Parathyroid adenoma (tissue), 2 donors: Measurements from ENCODE around the gene OR6C76.
"Not testable (repeated sequence)": the region's sequence is repeated elsewhere in the genome, so short reads cannot be mapped to it uniquely, and the experiment has no call there.

ENCODE experiments used
- H2AFZ ChIP-seq: fragments of 300-600 bp; sonication (generic); one replicate; pipeline ENCODE4 v1.7.0; 2017; ENCODE audit warnings: antibody characterized with exemption, mild to moderate bottlenecking
- H3K27ac ChIP-seq: fragments of 300-600 bp; sonication (generic); one replicate; pipeline ENCODE4 v1.7.0; 2017
- H3K27me3 ChIP-seq: fragments of 300-600 bp; sonication (generic); one replicate; pipeline ENCODE4 v1.7.0; 2017; ENCODE audit warnings: low read length; ENCODE audit not compliant: control insufficient read depth, insufficient read depth
- H3K36me3 ChIP-seq: fragments of 300-600 bp; sonication (generic); one replicate; pipeline ENCODE4 v1.7.0; 2017; ENCODE audit warnings: low read length; ENCODE audit not compliant: control insufficient read depth, insufficient read depth
- H3K4me1 ChIP-seq: fragments of 300-600 bp; sonication (generic); one replicate; pipeline ENCODE4 v1.7.0; 2017; ENCODE audit warnings: control low read depth
- H3K4me2 ChIP-seq: fragments of 300-600 bp; sonication (generic); one replicate; pipeline ENCODE4 v1.7.0; 2017; ENCODE audit warnings: low read length
- H3K4me3 ChIP-seq: fragments of 300-600 bp; sonication (generic); one replicate; pipeline ENCODE4 v1.7.0; 2017; ENCODE audit warnings: low read depth, low read length
- H3K79me2 ChIP-seq: fragments of 300-600 bp; sonication (generic); one replicate; pipeline ENCODE4 v1.7.0; 2017; ENCODE audit warnings: control low read depth
- H3K9ac ChIP-seq: fragments of 300-600 bp; sonication (generic); one replicate; pipeline ENCODE4 v1.7.0; 2017; ENCODE audit warnings: mild to moderate bottlenecking
- H3K9me3 ChIP-seq: fragments of 300-600 bp; sonication (generic); one replicate; pipeline ENCODE4 v1.7.0; 2017; ENCODE audit warnings: low read length; ENCODE audit not compliant: control insufficient read depth
- TF ChIP-seq, protein P1 (sequence below): fragments of 300-600 bp; sonication (generic); IDR thresholded peaks from one replicate; pipeline ENCODE4 v1.7.0; 2017; ENCODE audit warnings: antibody characterized with exemption, mild to moderate bottlenecking
- donor health status: primary hyperparathyroidism.

Gene OR6C76

DNA sequence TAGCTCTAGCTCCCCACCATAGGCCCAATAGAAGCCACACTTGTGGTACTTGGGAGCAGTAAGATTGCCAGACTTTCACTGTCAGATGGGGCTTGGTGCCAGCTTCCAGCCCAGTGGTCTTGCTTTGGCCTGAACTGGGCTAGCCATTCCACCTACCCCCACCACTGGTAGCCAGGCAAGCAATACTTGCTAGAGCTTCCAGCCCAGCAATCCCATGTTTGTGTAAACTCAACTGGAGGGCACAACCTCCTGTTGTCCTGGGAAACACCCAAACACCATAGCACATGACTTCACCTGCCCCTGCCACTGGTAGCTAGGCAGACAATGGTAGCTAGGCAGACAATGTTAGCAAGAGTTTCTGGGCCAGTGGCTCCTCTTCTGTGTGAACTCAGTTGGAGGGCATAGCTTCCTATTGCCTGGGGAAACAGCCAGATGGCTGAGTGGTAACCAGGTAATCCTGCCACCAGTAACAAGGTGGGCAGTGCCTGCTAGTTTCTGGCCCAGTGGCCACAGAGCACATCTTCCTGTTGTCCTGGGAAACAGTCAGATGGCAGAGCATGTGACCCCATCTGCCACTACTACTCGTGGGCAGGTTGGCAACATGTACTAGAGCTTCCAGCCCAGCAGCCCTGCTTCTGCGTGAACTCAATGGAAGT lies 5.6 kb upstream of the OR6C76 start:
- Histone ChIP-seq H3K36me3 (no peaks in the 10 kb centered on the region), H3K4me2 (no peak overlapping the region), H3K4me1 (no peaks in the 10 kb centered on the region), H2AFZ (no peak overlapping the region), H3K79me2 (no peaks in the 10 kb centered on the region), H3K27me3 (no peaks in the 10 kb centered on the region), H3K9me3 (no peaks in the 10 kb centered on the region), H3K9ac (no peak overlapping the region), H3K27ac (no peak overlapping the region), H3K4me3 (no peak overlapping the region)
- TF ChIP-seq, protein P1, sequence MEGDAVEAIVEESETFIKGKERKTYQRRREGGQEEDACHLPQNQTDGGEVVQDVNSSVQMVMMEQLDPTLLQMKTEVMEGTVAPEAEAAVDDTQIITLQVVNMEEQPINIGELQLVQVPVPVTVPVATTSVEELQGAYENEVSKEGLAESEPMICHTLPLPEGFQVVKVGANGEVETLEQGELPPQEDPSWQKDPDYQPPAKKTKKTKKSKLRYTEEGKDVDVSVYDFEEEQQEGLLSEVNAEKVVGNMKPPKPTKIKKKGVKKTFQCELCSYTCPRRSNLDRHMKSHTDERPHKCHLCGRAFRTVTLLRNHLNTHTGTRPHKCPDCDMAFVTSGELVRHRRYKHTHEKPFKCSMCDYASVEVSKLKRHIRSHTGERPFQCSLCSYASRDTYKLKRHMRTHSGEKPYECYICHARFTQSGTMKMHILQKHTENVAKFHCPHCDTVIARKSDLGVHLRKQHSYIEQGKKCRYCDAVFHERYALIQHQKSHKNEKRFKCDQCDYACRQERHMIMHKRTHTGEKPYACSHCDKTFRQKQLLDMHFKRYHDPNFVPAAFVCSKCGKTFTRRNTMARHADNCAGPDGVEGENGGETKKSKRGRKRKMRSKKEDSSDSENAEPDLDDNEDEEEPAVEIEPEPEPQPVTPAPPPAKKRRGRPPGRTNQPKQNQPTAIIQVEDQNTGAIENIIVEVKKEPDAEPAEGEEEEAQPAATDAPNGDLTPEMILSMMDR, result no peak

DNA sequence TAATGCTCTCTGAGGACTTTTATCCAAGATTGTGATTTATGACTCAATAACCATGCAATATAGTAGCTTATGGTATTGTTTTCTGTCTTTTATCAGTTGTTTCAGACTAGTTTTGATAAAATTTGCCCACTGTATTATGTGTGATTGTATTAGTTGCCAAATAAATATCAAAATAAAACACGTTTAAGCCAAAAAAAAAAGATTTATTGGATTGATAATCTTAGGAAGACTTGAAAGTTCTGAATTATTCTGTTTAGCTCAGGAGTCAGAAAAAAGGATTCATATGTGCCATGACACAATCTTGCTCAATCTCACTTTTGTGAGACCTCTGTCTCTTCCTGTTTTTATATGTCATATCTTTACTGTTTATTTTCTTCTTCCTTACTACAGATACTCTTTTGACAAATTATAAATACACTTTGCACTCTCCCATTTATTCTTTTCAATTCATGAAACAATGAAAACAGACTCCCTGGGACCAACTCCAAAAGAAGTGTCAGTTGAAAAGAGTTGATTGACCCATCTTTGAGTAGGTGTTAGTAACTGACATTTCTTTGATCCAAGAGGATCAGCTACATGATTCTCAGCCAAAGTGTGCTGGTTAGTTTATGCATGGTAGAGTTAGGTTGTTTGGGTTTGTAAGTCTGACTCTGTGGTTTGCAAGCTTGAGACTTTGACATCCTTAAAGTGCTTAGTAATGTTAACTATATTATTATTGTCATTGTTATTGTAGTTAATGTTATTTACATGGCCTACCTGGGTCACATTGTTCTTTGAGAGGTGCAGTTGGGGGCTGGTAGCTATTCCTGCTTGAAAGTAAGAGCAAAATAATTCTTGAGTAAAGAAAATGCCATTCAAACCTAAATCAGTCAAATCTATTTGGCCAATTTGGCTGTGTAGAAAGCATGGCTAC lies 2.5 kb downstream of the OR6C76 start:
- Histone ChIP-seq H2AFZ (no peak overlapping the region), H3K27me3 (no peaks in the 10 kb centered on the region), H3K4me2 (no peak overlapping the region), H3K27ac (no peak overlapping the region), H3K36me3 (no peaks in the 10 kb centered on the region), H3K4me1 (no peaks in the 10 kb centered on the region), H3K4me3 (no peak overlapping the region), H3K9me3 (no peaks in the 10 kb centered on the region), H3K9ac (no peak overlapping the region), H3K79me2 (no peaks in the 10 kb centered on the region)
- TF ChIP-seq, protein P1, result no peak

DNA sequence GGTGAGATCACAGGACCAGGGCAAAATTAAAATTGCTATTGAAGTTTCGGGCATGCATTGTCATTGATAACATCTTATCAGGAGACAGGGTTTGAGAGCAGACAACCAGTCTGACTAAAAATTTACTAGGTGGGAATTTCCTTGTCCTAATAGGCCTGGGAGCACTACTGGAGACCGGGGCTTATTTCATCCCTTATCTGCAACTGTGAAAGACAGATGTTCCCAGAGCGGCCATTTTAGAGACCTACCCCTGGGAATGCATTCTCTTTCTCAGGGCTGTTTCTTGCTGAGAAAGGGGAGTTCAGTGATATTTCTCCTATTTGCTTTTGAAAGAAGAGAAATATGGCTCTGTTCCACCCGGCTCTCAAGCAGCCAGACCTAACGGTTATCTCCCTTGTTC lies 15.2 kb downstream of the OR6C76 start:
- H3K79me2 ChIP-seq, H3K4me3 ChIP-seq, H3K36me3 ChIP-seq, H3K9me3 ChIP-seq, H3K4me2 ChIP-seq, H3K27me3 ChIP-seq, H3K27ac ChIP-seq, H3K9ac ChIP-seq, H3K4me1 ChIP-seq, H2AFZ ChIP-seq: not testable (repeated sequence)

DNA sequence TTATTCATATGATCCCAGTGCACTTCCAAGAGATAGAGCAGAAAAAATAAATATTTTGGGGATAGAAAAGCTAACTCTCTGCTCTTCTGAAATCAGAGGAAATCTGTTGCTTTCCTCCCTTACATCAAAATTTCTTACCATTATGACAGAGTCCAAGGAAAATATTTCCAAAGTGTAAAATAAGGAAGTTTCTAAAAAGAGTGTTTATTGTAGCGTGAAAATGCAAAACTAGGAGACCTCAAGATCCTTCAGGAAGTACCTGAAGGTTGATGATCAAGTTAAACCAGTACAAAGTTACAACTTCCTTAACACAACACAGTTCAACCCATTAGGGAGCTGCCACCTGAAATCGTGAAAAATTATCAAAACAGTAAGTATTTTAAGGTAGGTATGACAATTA lies 17.7 kb downstream of the OR6C76 start, which contains the start of gene OR6C2:
TSS of gene OR6C2 (plus strand) at position 301 of the 400 bp plus-strand sequence. CDS start 8,138 bp downstream, outside the sequence.
- Histone ChIP-seq H3K4me3 (no peak within 1 kb of the TSS), H3K4me1 (no peaks in the 10 kb centered on the region), H3K9ac (no peak within 1 kb of the TSS), H3K9me3 (no peaks in the 10 kb centered on the region), H3K79me2 (no peaks in the 10 kb centered on the region), H2AFZ (no peak within 1 kb of the TSS), H3K27me3 (no peaks in the 10 kb centered on the region), H3K27ac (no peak within 1 kb of the TSS), H3K4me2 (no peak within 1 kb of the TSS), H3K36me3 (no peaks in the 10 kb centered on the region)
- TF ChIP-seq, protein P1, result no peak

DNA sequence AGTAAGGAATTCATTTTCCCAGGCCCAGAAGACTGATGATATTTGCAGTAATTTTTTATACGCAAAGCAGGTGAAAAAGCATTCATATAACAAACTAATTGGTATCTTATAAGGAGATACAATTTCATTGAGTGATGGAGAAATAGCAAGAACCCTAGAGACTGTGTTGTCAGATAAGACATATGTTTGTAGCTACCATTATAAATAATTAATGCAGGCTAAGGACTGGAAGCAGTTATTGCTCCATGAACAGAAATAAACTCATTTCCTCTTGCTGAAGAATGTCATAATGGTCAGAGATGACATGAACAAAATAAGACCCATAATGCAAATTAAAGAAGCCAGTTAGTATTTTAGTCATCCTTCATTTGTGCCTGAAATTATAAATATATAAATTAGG lies 19.3 kb downstream of the OR6C76 start:
- H3K4me2 ChIP-seq, result no peak overlapping the region
- no peaks in the 10 kb centered on the region for H3K79me2 ChIP-seq
- no peaks in the 10 kb centered on the region for H3K36me3 ChIP-seq
- no peaks in the 10 kb centered on the region for H3K9me3 ChIP-seq
- no peaks in the 10 kb centered on the region for H3K27me3 ChIP-seq
- no peak overlapping the region for H3K9ac ChIP-seq
- no peak overlapping the region for H3K4me3 ChIP-seq
- no peaks in the 10 kb centered on the region for H3K4me1 ChIP-seq
- no peak overlapping the region for H2AFZ ChIP-seq
- TF ChIP-seq, protein P1, result no peak
- H3K27ac ChIP-seq, result no peak overlapping the region
